IMR-90 (cell line): ENCODE measurements around the gene GAPDH. TPM values are rescaled to one million over a fixed set of nuclear protein-coding genes. Genes with fewer than 3 reads are reported as not detected.
A peak's percentile ranks its signal among the peaks of the same experiment; 100 is the strongest.

Experiments
- ATAC-seq: fragments of 200-7000 bp; cut with Tn5 transposase; 2 replicates; pipeline ENCODE4 v1.9.1; 2020; ENCODE audit warnings: low read depth, mild to moderate bottlenecking, moderate library complexity
- BruUV-seq: library from RNA; stranded (reverse); fragments of 400-500 nt; replicated peaks from 2 replicates; lab custom pipeline; 2021; lab: Mats Ljungman, UMichigan
- CTCF ChIA-PET: fragments of 300-600 bp; formaldehyde crosslinking; extraction: SDS; loops from one replicate; lab custom pipeline; 2021; ENCODE audit warnings: antibody characterized with exemption; lab: Yijun Ruan, JAX
- POLR2A ChIA-PET: fragments of 300-600 bp; sonication (Branson Sonifier 250); formaldehyde crosslinking; loops from one replicate; lab custom pipeline; 2022; ENCODE audit warnings: antibody characterized with exemption; ENCODE audit not compliant: unreplicated experiment; lab: Charles Lee
- DNase-seq: peaks from one replicate; pipeline ENCODE4 v3.0.0; 2013
- H2AFZ ChIP-seq: replicated peaks from 2 replicates; pipeline ENCODE3; 2013; ENCODE audit warnings: low read length, mild to moderate bottlenecking; ENCODE audit not compliant: poor library complexity
- H2AK5ac ChIP-seq: 2 replicates; pipeline ENCODE4 v1.6.1; 2013; ENCODE audit warnings: low read depth, low read length, inconsistent platforms
- H2AK9ac ChIP-seq: replicated peaks from 2 replicates; pipeline ENCODE3; 2013; ENCODE audit warnings: mild to moderate bottlenecking, low read depth, low read length, moderate library complexity; ENCODE audit not compliant: poor library complexity
- H2BK120ac ChIP-seq: 2 replicates; pipeline ENCODE4 v1.6.1; 2013; ENCODE audit warnings: low read depth, low read length, inconsistent platforms
- H2BK15ac ChIP-seq: 3 replicates; pipeline ENCODE4 v1.6.1; 2013; ENCODE audit warnings: low read depth, low read length, inconsistent platforms
- H2BK20ac ChIP-seq: 2 replicates; pipeline ENCODE4 v1.6.1; 2013; ENCODE audit warnings: low read depth, mild to moderate bottlenecking, inconsistent platforms, low read length, moderate library complexity
- H2BK5ac ChIP-seq: 2 replicates; pipeline ENCODE4 v1.6.1; 2013; ENCODE audit warnings: mild to moderate bottlenecking, low read depth, low read length, inconsistent platforms; ENCODE audit not compliant: poor library complexity, severe bottlenecking
- H3K14ac ChIP-seq: replicated peaks from 2 replicates; pipeline ENCODE4 v1.6.1; 2013; ENCODE audit warnings: low read depth, low read length, inconsistent platforms
- H3K18ac ChIP-seq: 2 replicates; pipeline ENCODE4 v1.6.1; 2013; ENCODE audit warnings: low read depth, low read length, control low read depth
- H3K23ac ChIP-seq: 2 replicates; pipeline ENCODE4 v1.6.1; 2013; ENCODE audit warnings: low read depth, low read length, inconsistent platforms
- H3K27ac ChIP-seq: 2 replicates; pipeline ENCODE4 v1.5.1; 2013; ENCODE audit warnings: mild to moderate bottlenecking, control low read depth, low read length; ENCODE audit not compliant: insufficient read depth
- H3K27me3 ChIP-seq: 2 replicates; pipeline ENCODE4 v1.6.1; 2013; ENCODE audit warnings: low read length; ENCODE audit not compliant: control insufficient read depth, insufficient read depth
- H3K36me3 ChIP-seq: 2 replicates; pipeline ENCODE4 v1.6.1; 2013; ENCODE audit warnings: low read length, mixed read lengths; ENCODE audit not compliant: control insufficient read depth, insufficient read depth
- H3K4ac ChIP-seq: 2 replicates; pipeline ENCODE4 v1.6.1; 2013; ENCODE audit warnings: low read depth, low read length, inconsistent platforms
- H3K4me1 ChIP-seq: 2 replicates; pipeline ENCODE4 v1.6.1; 2013; ENCODE audit warnings: low read length, mixed read lengths; ENCODE audit not compliant: control insufficient read depth, insufficient read depth
- H3K4me2 ChIP-seq: 2 replicates; pipeline ENCODE4 v1.6.1; 2013; ENCODE audit warnings: low read depth, mild to moderate bottlenecking, control low read depth, low read length, moderate library complexity
- H3K4me3 ChIP-seq: 2 replicates; pipeline ENCODE4 v1.5.1; 2013; ENCODE audit warnings: low read depth, mild to moderate bottlenecking, control low read depth, low read length, moderate library complexity; ENCODE audit not compliant: insufficient read depth
- H3K56ac ChIP-seq: 2 replicates; pipeline ENCODE4 v1.6.1; 2013; ENCODE audit warnings: low read length, inconsistent platforms; ENCODE audit not compliant: insufficient read depth; ENCODE audit errors: extremely low read depth
- H3K79me1 ChIP-seq, 2 experiments: 2 replicates each; pipeline ENCODE4 v1.6.1; 2013; ENCODE audit warnings: low read length in 2 of 2, inconsistent platforms in 1 of 2, low read depth in 1 of 2
- H3K9ac ChIP-seq: 2 replicates; pipeline ENCODE4 v1.6.1; 2013; ENCODE audit warnings: low read depth, low read length, control low read depth
- H3K9me1 ChIP-seq: 2 replicates; pipeline ENCODE4 v1.6.1; 2013; ENCODE audit warnings: low read length, inconsistent platforms; ENCODE audit not compliant: insufficient read depth
- H3K9me3 ChIP-seq: 2 replicates; pipeline ENCODE4 v1.6.1; 2013; ENCODE audit warnings: low read length; ENCODE audit not compliant: control insufficient read depth, insufficient read depth
- H4K20me1 ChIP-seq: 2 replicates; pipeline ENCODE4 v1.6.1; 2013; ENCODE audit warnings: low read length, inconsistent platforms; ENCODE audit not compliant: insufficient read depth
- H4K5ac ChIP-seq: 2 replicates; pipeline ENCODE4 v1.6.1; 2013; ENCODE audit warnings: mild to moderate bottlenecking, low read depth, low read length, control low read depth
- H4K8ac ChIP-seq, 2 experiments: 2 replicates each; pipeline ENCODE4 v1.6.1; 2013; ENCODE audit warnings: low read depth in 2 of 2, low read length in 2 of 2, control low read depth in 1 of 2, inconsistent platforms in 1 of 2
- H4K91ac ChIP-seq: 2 replicates; pipeline ENCODE4 v1.6.1; 2013; ENCODE audit warnings: low read depth, low read length, inconsistent platforms; ENCODE audit not compliant: insufficient read depth
- BHLHE40 ChIP-seq: fragments of 150-350 bp; IDR thresholded peaks from 2 replicates; pipeline ENCODE4 v1.6.1; 2016; ENCODE audit warnings: mild to moderate bottlenecking, low read depth, low read length
- CEBPB ChIP-seq: IDR thresholded peaks from 2 replicates; pipeline ENCODE4 v1.6.1; 2012; ENCODE audit warnings: low read depth, low read length, improper control_type of control experiment
- CHD1 ChIP-seq: IDR thresholded peaks from 2 replicates; pipeline ENCODE4 v1.6.1; 2012; ENCODE audit warnings: low read depth, low read length, improper control_type of control experiment
- POLR2A ChIP-seq: IDR thresholded peaks from 2 replicates; pipeline ENCODE4 v1.6.1; 2012; ENCODE audit warnings: mild to moderate bottlenecking, low read depth, low read length
- RAD21 ChIP-seq: IDR thresholded peaks from 2 replicates; pipeline ENCODE4 v1.6.1; 2012; ENCODE audit warnings: low read length, improper control_type of control experiment
- RFX5 ChIP-seq: IDR thresholded peaks from 2 replicates; pipeline ENCODE4 v1.8.0; 2012; ENCODE audit warnings: low read depth, mild to moderate bottlenecking, low read length, moderate library complexity
- SMC3 ChIP-seq: fragments of 150-350 bp; IDR thresholded peaks from 2 replicates; pipeline ENCODE4 v1.6.1; 2016; ENCODE audit warnings: low read depth, mild to moderate bottlenecking, antibody characterized with exemption, low read length, moderate library complexity
- USF2 ChIP-seq: fragments of 150-350 bp; IDR thresholded peaks from 2 replicates; pipeline ENCODE4 v1.6.1; 2017; ENCODE audit warnings: mild to moderate bottlenecking, antibody characterized with exemption, low read length, low read depth
- WGBS, 2 experiments: methylation state at CpG; one replicate each; pipeline versions ENCODE4 v1.1.5 to v1.1.7; 2013; ENCODE audit warnings: missing lambda C conversion rate in 2 of 2; ENCODE audit not compliant: insufficient read length in 1 of 2; ENCODE audit errors: extremely low coverage in 2 of 2; 5-methylcytosine and 5-hydroxymethylcytosine counted together
- dilution Hi-C: fragments of 300-500 bp; cut with HindIII; formaldehyde crosslinking; loops from one replicate; pipeline ENCODE4 v1.14.3; 2018; ENCODE audit warnings: low sequenced_read_pairs; ENCODE audit not compliant: unreplicated experiment
- in situ Hi-C: fragments of 300-500 bp; cut with MboI; formaldehyde crosslinking; loops from 3 replicates; pipeline ENCODE4 v1.14.3; 2019; ENCODE audit warnings: low sequenced_read_pairs, inconsistent platforms, mixed read lengths
- intact Hi-C: fragments of 100-400 bp; cut with micrococcal nuclease; formaldehyde crosslinking; loops from 2 replicates; pipeline ENCODE4 v1.10.0; 2022
- polyA plus RNA-seq, 3 experiments: library from polyadenylated mRNA; depleted of rRNA; stranded (reverse); fragments of >200 nt; gene quantifications; 2 replicates each; pipeline ENCODE4 v1.2.3, GENCODE V29; 2012; ENCODE audit warnings: low replicate concordance in 1 of 3
- total RNA-seq: library from RNA; depleted of rRNA; stranded (reverse); fragments of >200 nt; gene quantifications from 2 replicates; pipeline ENCODE4 v1.2.3, GENCODE V29; 2012

The GAPDH gene
- total and polyA plus RNA-seq, 2 of the 4 experiments (the other 2 are of a cell fraction), result 12,939 to 21,893 TPM

GRCh38 chr12:6548556-6548955, 14.2 kb downstream of the GAPDH start:
- peak overlapping the region; percentile 94 for H3K23ac ChIP-seq
- peaks cover 25% of the 10 kb centered on the region for H3K36me3 ChIP-seq
- peak overlapping the region; percentile 86; the same call in 2 of the 3 replicates for H2BK15ac ChIP-seq
- peak overlapping the region; percentile 82 for H2AK5ac ChIP-seq
- peaks cover 27 to 83% of the 10 kb centered on the region in 2 experiments for H3K79me1 ChIP-seq
- H3K27me3 ChIP-seq, result no peaks in the 10 kb centered on the region
- H3K9me3 ChIP-seq, result no peaks in the 10 kb centered on the region
- peak overlapping the region; percentile 99 for H2BK5ac ChIP-seq
- H3K4ac ChIP-seq, result peak overlapping the region; percentile 99
- H4K8ac ChIP-seq, result peak overlapping the region; percentile 72 to 90
- peak overlapping the region; percentile 92 for H2BK120ac ChIP-seq
- H3K18ac ChIP-seq, result peak overlapping the region; percentile 99
- ATAC-seq (no peak), DNase-seq (no peak)
- H3K4me2 ChIP-seq, result peak overlapping the region; percentile 94
- H3K14ac ChIP-seq, result peak overlapping the region; percentile 98
- peak overlapping the region; percentile 9 for H2AFZ ChIP-seq
- H3K9me1 ChIP-seq, result peaks cover 29% of the 10 kb centered on the region
- H4K91ac ChIP-seq, result peak overlapping the region; percentile 95
- no peak for TF ChIP-seq USF2
- TF ChIP-seq RAD21, result no peak
- TF ChIP-seq BHLHE40, result no peak
- no peak for TF ChIP-seq SMC3
- TF ChIP-seq POLR2A, result no peak
- TF ChIP-seq RFX5, result no peak
- no peak for TF ChIP-seq CEBPB
- TF ChIP-seq CHD1, result no peak
- in situ Hi-C loops (loop anchor here (10.0 kb wide), 1 partner anchor 214 kb away; no protein-coding TSS in a partner anchor), intact Hi-C loops (loop anchor here (1.0 kb wide), 1 partner anchor 8 kb away; no protein-coding TSS in a partner anchor), dilution Hi-C loops (no loop called here)
- H3K4me1 ChIP-seq, result peaks cover 48% of the 10 kb centered on the region
- peak overlapping the region; percentile 77 for H2BK20ac ChIP-seq
- peak overlapping the region; percentile 57 for H3K56ac ChIP-seq
- H4K20me1 ChIP-seq, result peaks cover 15% of the 10 kb centered on the region; the same call in 1 of the 2 replicates
- ChIA-PET CTCF (interaction anchor here (1.0 kb wide), 1 partner anchor 11 kb away, joined by 4 read pairs; no protein-coding TSS in a partner anchor), POLR2A (interaction anchor here (0.7 to 5.2 kb wide), 3 partner anchors 9 to 78 kb away, joined by 4 to 48 read pairs (median 6); partner anchors contain the start of genes GAPDH and VAMP1)
- peak overlapping the region; percentile 98 for H4K5ac ChIP-seq
- peak overlapping the region; percentile 100 for H2AK9ac ChIP-seq
- H3K4me3 ChIP-seq, result no peak overlapping the region
- peak overlapping the region; percentile 100 for H3K27ac ChIP-seq
- WGBS, 2 experiments, result 100% methylated on average over 2 of the region's 26 CpGs; no CpG with 5 or more reads in 1 of the 2 experiments
- H3K9ac ChIP-seq, result peak overlapping the region; percentile 82
- BruUV-seq, result no TSS peak
